Brain microvascular endothelial cell (primary cell): ENCODE results near the gene SDK1.

Source experiments
- DNase-seq: peaks from one replicate; pipeline ENCODE4 v3.0.0-alpha.2; 2020
- H3K27ac ChIP-seq: fragments of 250-450 bp; sonication (Bioruptor Pico); 2 replicates; pipeline ENCODE4 v1.5.1; 2020; ENCODE audit warnings: mild to moderate bottlenecking, moderate library complexity
- H3K27me3 ChIP-seq: fragments of 250-450 bp; sonication (Bioruptor Pico); replicated peaks from 2 replicates; pipeline ENCODE4 v1.5.1; 2020; ENCODE audit warnings: mild to moderate bottlenecking
- H3K36me3 ChIP-seq: fragments of 250-450 bp; sonication (Bioruptor Pico); replicated peaks from 2 replicates; pipeline ENCODE4 v1.5.1; 2020; ENCODE audit warnings: mild to moderate bottlenecking
- H3K4me3 ChIP-seq: 2 replicates; pipeline ENCODE4 v1.5.1; 2011; ENCODE audit warnings: low read depth, mild to moderate bottlenecking, control low read depth, low read length, moderate library complexity
- CTCF ChIP-seq: IDR thresholded peaks from 2 replicates; pipeline ENCODE4 v1.5.1; 2011; ENCODE audit warnings: low read depth, mild to moderate bottlenecking, moderate library complexity, low read length, control low read depth, inconsistent platforms; ENCODE audit errors: missing control alignments
- in situ Hi-C: cut with HindIII; loops from 2 replicates; pipeline ENCODE4 v1.10.0; 2017; ENCODE audit warnings: low sequenced_read_pairs, low pct_ligation_motif_present

SDK1 gene

GRCh38 chr7:4225361-4225771 lies 924.3 kb downstream of the SDK1 start:
- TF ChIP-seq CTCF, result no peak
- H3K4me3 ChIP-seq, result no peak overlapping the region
- in situ Hi-C loops, result no loop called here
- DNase-seq, result no peak
- no peaks in the 10 kb centered on the region for H3K27me3 ChIP-seq
- no peaks in the 10 kb centered on the region for H3K36me3 ChIP-seq
- no peak overlapping the region for H3K27ac ChIP-seq

GRCh38 chr7:4225881-4226523 lies 925.0 kb downstream of the SDK1 start:
- no peak for TF ChIP-seq CTCF
- H3K27ac ChIP-seq, result no peak overlapping the region
- no peak overlapping the region for H3K4me3 ChIP-seq
- no peaks in the 10 kb centered on the region for H3K27me3 ChIP-seq
- no peak for DNase-seq
- no peaks in the 10 kb centered on the region for H3K36me3 ChIP-seq
- in situ Hi-C loops, result no loop called here

GRCh38 chr7:4226524-4226882 lies 925.5 kb downstream of the SDK1 start:
- TF ChIP-seq CTCF, result peak; percentile 2
- no peaks in the 10 kb centered on the region for H3K36me3 ChIP-seq
- no peaks in the 10 kb centered on the region for H3K27me3 ChIP-seq
- H3K4me3 ChIP-seq, result no peak overlapping the region
- H3K27ac ChIP-seq, result no peak overlapping the region
- in situ Hi-C loops, result no loop called here
- no peak for DNase-seq

- H3K36me3 ChIP-seq, result no peaks in the 10 kb centered on the region
- no peak overlapping the region for H3K4me3 ChIP-seq
- H3K27me3 ChIP-seq, result no peaks in the 10 kb centered on the region
- no peak overlapping the region for H3K27ac ChIP-seq
- TF ChIP-seq CTCF, result no peak
- in situ Hi-C loops, result no loop called here
- no peak for DNase-seq
Measured at GRCh38 chr7:4227105-4228010, 926.3 kb downstream of the SDK1 start.

GRCh38 chr7:4230352-4230751 lies 929.3 kb downstream of the SDK1 start:
- Histone ChIP-seq H3K4me3 (no peak overlapping the region), H3K27ac (no peak overlapping the region), H3K27me3 (no peaks in the 10 kb centered on the region), H3K36me3 (no peaks in the 10 kb centered on the region)
- in situ Hi-C loops, result no loop called here
- TF ChIP-seq CTCF, result no peak
- no peak for DNase-seq
